COR-L47 (cell line): ENCODE results near the gene UGT1A3.
"Not testable (repeated sequence)": the region's sequence is repeated elsewhere in the genome, so short reads cannot be mapped to it uniquely, and the experiment has no call there.

ENCODE experiments used
- DNase-seq: peaks from one replicate; lab custom pipeline; 2025; lab: John Stamatoyannopoulos, UW

UGT1A3 gene

DNA sequence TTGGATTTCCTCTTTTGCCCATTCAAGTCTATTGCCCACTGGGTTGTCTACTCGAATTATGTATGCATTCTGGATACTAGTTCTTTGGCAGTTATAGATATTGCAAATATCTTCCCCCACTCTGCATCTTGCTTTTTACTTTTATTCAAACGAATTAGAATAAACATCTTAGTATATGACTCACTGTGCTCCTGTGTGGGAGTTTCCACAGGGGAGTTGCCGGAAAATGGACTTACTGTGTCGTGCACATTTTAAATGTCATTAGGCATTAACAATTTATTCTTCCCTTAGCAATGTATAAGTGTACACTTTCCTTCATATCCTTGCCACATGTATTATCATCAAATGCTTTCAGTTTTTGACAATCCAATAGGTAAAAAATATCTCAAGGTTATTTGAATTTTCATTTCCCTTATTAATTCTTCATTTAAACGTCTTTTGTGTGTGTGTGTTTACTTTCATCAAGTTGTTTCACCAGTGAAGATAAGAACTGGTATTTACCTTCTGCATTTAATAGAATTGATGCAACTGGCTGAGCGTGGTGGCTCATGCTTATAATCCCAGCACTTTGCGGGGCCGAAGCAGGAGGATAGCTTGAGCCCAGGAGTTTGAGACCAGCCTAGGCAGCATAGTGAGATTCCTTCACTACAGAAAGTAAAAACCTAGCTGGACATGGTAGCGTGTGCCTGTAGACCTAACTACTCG lies 20.8 kb upstream of the UGT1A3 start:
- no peak for DNase-seq

DNA sequence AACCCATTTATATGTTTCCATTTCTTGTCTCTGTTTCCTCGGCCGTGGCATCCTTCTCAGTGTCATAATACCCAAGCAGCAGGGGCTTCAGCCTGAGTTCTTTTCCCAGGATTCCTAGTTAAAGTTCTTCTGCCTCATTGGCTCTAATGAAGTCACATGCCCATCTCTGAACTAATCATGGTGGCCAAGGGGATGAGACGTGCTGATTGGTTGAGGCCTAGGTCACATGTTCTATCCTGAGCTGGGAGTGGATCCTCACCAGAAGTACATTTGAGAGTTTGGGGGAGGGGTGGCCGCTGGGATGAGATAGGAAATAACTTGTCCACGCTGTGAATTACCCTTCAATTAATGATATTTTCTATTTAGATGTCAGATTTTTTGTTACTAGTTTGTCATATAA lies 19.9 kb upstream of the UGT1A3 start:
- no peak for DNase-seq

DNA sequence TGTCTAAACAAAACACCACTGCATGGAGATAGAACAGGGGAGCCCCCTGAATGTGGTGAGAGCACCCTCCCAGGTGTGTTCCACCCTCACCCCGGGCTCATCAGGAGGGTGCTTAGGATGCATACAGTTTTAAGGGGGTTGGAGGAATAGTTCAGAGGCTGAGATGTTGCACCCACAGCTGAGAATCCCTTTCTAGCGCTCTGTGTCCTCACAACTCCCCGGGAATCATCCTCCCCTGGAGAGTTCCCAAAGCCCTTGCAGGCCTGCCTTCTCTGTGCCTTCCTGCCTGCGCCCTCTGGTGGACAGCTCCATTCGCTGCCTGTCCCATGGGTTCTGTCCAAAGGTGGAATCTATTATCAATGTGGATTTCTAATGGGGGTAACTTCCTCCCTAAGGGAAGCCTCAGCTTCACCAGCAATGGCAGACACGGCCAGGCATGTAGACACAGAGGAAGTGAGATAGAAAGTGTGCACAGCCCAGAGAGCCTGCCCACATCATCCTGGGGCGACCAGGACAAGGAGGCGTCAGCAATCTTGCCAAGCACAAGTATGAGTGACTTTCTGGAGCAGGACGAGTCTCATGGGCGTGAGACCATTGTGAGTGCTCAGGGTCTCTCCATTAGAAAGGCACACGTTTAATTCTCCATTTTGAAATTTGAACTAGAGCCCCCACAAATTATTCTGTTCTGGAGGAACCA lies 17.4 kb upstream of the UGT1A3 start:
- peak; percentile 67 for DNase-seq

DNA sequence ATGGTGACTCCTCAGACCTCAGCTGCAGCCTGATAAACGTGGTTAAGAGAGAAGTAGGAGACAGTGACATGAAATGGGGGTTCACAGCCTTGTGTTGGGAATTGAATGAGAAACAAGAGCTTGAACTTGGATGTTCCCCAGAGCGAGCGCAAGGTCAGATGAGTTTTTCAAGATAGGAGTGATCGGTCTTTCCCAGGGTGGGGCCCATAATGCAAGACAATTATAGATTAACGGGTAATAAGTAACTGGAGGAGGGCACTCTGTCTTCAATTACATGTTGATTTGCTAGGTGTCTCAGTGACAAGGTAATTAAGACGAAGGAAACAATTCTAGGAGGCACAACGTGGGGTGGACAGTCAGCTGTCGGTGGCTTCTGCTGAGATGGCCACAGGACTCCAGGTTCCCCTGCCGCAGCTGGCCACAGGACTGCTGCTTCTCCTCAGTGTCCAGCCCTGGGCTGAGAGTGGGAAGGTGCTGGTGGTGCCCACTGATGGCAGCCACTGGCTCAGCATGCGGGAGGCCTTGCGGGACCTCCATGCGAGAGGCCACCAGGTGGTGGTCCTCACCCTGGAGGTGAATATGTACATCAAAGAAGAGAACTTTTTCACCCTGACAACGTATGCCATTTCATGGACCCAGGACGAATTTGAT lies 16.1 kb upstream of the UGT1A3 start, which contains the start of gene UGT1A5:
Gene UGT1A5 (plus strand): TSS at position 297 of the 651 bp plus-strand sequence. CDS start 85 bp downstream, at position 382.
- no peak for DNase-seq

DNA sequence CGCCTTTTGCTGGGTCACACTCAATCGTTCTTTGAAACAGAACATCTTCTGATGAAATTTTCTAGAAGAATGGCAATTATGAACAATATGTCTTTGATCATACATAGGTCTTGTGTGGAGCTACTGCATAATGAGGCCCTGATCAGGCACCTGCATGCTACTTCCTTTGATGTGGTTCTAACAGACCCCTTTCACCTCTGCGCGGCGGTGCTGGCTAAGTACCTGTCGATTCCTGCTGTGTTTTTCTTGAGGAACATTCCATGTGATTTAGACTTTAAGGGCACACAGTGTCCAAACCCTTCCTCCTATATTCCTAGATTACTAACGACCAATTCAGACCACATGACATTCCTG lies 15.6 kb upstream of the UGT1A3 start:
- no peak for DNase-seq

DNA sequence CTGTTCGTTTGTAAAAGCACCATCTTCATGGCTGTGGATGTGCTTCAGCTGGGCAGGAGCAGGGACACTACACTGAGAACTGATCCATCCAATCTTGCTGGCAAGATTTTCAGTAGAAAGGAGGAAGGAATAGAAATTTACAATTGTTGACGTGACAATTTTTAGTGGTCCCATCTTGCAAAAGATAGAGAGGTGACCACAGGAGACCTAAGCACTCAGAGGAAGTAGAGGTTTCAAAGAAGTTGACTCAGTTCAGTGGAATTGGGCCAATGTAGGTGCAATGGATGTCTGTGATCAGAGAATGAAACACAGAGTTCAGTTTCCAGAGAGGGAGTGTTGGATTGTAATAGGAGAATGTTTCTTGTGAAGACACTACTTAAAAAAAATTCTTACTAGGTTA lies 14.7 kb upstream of the UGT1A3 start:
- no peak for DNase-seq

DNA sequence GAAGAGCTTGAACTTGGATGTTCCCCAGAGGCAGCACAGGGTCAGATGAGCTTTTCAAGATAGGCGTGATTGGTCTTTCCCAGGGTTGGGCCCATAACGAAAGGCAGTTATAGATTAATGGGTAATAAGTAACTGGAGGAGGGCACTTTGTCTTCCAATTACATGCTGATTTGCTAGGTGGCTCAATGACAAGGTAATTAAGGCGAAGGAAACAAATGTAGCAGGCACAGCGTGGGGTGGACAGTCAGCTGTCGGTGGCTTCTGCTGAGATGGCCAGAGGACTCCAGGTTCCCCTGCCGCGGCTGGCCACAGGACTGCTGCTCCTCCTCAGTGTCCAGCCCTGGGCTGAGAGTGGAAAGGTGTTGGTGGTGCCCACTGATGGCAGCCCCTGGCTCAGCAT lies 10.3 kb upstream of the UGT1A3 start, which contains the start of gene UGT1A4:
Gene UGT1A4 (plus strand): TSS at position 185 of the 400 bp plus-strand sequence. CDS start 85 bp downstream, at position 270.
- no peak for DNase-seq

DNA sequence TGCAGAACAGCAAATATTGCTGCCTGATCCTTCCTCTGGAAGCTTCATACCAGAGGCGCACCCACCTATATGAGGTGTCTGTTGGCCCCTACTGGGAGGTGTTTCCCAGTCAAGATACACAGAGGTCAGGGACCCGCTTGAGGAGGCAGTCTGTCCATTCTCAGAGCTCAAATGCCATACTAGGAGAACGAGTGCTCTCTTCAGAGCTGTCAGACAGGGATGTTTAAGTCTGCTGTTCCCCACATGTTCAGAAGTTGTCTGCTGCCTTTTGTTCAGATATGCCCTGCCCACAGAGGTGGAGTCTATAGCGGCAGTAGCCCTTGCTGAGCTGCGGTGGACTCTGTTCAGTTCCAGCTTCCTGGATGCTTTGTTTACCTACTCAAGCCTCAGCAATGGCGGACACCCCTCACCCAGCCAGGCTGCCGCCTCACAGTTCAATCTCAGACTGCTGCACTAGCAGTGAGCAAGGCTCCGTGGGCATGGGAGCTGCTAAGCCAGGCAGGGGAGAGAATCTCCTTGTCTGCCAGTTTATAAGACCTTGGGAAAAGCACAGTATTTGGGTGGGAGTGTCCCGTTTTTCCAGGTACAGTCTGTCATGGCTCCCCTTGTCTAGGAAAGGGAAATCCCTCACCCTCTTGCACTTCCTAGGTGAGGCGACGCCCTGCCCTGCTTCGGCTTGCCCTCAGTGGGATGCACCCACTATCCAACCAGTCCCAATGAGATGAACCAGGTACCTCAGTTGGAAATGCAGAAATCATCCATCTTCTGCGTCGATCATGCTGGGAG lies 8.2 kb downstream of the UGT1A3 start:
- DNase-seq: not testable (repeated sequence)

DNA sequence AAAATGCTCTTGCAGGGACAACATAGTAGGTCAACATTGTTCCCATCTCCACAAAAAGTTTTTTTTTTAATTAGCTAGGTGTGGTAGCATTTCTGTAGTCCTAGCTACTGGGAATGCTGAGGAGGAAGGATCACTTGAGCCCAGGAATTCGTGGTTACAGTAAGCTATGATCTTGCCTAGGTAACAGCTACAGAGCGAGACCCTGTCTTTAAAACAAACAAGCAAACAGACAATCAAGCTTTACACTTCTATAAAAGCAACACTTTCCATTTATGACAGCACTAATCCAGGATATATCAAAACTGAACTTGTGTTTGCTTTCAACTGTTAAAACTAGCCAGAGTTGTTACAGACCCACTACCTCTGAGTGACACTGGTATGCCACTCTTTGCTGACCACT lies 12.0 kb downstream of the UGT1A3 start:
- no peak for DNase-seq

DNA sequence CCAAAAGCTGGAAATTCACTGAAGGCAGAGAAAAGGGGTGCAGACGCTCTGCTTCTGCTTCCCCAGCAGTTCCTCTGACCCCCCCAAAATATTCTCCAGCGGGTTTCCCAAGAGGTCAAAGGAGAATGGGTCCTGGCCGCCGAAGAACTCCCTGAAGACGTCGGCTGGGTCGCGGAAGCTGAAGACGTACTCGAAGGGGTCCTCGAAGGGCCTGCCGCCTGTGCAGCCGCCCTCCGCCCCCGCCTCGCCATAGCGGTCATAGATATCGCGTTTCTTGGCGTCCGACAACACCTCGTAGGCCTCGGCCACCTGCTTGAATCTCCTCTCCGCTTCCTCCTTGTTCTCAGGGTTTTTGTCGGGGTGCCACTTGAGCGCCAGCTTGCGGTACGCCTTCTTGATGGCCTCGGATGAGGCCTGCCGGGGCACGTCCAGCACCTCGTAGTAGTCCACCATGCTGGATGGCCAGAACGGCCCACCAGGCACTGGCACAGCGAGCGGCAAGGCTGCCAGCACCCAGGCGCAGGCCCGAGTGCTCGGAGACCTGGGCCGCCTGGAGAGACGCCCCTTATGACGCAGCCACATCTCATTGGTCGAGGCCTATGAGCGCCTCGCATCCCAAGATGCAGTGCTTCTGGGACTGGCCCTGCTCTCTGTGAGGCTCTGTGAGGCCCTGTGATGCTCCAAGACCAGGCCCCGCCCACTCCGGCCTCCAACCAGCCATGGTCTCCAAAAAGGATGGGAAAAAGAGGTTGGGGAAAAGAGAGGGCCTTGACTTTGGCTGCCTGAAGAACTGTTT lies 14.8 kb downstream of the UGT1A3 start:
- DNase-seq: no peak

DNA sequence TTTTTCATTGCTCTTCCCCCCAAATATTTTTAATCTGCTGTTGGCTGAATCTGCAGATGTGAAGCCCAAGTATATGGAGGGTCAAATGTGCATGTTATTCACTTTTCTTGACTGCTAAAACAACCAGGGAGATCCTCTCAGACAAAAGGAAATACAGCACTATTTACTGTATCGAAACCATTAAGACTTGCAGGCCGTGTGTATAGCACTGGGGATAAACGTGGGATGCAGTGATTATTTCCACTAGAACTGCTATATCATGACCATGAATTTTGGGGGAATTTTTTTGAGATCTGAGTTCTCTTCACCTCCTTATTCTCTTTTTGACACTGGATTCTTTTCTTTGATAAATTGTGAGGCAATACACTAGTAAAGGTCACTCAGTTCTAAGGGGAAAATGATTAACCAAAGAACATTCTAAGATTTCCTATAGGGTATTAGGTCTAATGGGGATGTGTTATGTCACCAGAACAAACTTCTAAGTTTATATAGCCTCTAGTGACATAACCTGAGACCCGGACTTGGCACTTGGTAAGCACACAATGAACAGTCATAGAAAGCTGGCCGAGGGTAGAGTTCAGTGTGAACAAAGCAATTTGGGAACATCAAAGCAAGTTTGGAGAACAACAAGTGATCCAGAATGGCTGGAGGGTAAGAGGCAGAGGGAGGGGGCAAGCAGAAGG lies 16.4 kb downstream of the UGT1A3 start:
- DNase-seq: no peak

DNA sequence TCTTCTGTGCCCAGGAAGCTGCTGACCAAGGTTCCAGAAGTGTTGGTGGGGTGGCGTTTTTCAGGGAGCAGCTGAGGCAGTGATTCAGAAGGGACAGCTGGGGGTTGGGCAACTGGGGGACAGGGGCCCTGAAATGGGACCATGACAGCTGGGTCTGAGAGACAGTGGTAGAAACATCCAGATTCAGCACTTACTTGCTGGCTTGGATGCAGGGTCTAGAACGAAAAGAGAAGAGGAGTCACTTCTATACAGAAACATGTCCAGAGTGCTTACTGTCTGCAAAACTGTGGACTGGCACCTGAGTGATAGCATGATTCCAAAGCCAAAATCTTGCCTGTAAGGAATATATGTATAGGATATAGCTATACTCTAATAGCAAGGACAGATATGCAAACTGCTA lies 17.0 kb downstream of the UGT1A3 start:
- DNase-seq: not testable (repeated sequence)

DNA sequence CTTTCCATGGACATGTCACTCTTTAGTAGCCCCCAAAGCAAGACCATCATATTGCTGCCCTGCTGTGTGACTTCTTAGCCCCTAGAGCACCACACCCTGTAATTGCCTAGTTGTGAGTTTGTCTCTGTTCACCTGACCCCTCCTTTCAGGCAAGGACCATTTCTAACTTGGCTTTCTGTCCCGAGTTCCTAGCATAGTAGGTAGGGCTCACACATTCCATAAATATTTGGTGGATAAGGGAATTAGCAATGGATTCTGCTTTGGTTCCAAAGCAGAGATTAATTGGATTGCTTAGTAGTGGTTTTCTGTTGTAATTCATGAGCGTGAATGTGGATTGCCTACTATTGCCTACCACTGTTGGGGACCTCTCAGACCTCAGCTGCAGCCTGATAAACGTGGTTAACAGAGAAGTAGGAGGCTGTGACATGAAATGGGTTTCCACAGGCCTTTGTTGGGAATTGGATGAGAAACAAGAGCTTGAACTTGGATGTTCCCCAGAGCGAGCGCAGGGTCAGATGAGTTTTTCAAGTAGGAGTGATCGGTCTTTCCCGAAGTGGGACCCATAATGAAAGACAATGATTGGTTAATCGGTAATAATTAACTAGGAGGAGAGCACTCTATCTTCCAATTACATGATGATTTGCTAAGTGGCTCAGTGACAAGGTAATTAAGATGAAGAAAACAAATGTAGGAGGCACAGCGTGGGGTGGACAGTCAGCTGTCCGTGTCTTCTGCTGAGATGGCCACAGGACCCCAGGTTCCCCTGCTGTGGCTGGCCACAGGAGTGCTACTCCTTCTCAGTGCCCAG lies 17.8 kb downstream of the UGT1A3 start:
- DNase-seq: no peak

DNA sequence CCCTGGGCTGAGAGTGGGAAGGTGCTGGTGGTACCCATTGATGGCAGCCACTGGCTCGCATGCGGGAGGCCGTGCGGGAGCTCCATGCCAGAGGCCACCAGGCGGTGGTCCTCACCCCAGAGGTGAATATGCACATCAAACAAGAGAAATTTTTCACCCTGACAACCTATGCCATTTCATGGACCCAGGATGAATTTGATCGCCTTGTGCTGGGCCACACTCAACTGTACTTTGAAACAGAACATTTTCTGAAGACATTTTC lies 18.4 kb downstream of the UGT1A3 start:
- DNase-seq: no peak

DNA sequence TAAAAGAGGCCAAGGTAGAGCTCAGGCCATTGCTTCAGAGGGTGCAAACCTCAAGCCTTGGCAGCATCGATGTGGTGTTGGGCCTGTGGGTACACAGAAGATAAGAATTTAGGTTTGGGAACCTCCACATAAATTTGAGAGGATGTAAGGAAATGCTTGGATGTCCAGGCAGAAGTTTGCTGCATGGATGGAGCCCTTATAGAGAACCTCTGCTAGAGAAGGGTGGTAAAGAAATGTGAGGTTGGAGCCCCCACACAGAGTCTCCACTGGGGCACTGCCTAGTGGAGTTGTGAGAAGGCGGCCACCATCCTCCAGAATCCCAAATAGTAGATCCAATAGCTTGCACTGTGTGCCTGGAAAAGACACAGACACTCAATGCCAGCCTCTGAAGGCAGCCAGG lies 21.8 kb downstream of the UGT1A3 start:
- DNase-seq: not testable (repeated sequence)

DNA sequence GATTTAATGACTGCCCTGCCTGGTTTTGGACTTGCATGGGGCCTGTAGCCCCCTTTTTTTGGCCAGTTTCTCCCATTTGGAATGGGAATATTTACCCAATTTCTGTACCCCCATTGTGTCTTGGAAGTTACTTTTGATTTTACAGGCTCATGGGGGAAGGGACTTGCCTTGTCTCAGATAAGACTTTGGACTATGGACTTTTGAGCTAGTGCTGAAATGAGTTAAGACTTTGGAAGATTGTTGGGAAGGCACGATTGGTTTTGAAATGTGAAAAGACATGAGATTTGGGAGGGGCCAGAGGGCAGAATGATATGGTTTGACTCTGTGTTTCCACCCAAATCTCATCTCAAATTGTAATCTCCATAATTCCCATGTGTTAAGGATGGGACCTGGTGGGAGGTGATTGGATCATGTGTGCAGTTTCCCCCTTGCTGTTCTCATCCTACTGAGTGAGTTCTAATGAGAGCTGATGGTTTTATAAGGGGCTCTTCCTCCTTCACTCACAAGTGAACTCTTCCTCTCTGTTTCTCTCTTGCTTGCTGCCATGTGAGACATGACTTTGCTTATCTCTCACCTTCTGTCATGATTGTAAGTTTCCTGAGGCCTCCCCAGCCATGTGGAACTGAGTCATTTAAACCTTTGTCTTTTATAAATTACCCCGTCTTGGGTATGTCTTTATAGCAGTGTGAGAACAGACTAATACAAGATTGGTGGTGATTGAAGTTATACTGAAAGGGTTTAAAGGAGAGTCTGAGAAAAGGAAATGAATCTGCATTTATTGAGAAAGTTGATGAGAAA lies 22.6 kb downstream of the UGT1A3 start:
- not testable (repeated sequence) for DNase-seq

DNA sequence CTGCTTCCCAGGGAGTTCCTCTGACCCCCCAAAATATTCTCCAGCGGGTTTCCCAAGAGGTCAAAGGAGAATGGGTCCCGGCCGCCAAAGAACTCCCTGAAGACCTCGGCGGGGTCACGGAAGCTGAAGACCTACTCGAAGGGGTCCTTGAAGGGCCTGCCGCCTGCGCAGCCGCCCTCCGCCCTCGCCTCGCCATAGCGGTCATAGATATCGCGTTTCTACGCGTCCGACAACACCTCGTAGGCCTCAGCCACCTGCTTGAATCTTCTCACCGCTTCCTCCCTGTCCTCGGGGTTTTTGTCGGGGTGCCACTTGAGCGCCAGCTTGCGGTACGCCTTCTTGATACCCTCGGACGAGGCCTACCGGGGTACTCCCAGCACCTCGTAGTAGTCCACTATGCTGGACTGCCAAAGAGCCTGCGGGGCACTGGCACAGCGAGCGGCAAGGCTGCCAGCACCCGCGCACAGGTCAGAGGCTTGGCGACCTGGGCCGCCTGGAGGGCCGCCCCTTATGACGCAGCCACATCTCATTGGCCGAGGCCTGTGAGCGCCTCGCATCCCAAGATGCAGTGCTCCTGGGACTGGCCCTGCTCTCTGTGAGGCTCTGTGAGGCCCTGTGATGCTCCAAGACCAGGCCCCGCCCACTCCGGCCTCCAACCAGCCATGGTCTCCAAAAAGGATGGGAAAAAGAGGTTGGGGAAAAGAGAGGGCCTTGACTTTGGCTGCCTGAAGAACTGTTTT lies 26.2 kb downstream of the UGT1A3 start:
- no peak for DNase-seq

DNA sequence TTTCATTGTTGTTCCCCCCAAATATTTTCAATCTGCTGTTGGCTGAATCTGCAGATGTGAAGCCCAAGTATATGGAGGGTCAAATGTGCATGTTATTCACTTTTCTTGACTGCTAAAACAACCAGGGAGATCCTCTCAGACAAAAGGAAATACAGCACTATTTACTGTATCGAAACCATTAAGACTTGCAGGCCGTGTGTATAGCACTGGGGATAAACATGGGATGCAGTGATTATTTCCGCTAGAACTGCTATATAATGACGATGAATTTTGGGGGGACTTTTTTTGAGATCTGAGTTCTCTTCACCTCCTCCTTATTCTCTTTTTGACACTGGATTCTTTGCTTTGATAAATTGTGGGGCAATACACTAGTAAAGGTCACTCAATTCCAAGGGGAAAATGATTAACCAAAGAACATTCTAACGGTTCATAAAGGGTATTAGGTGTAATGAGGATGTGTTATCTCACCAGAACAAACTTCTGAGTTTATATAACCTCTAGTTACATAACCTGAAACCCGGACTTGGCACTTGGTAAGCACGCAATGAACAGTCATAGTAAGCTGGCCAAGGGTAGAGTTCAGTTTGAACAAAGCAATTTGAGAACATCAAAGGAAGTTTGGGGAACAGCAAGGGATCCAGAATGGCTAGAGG lies 27.7 kb downstream of the UGT1A3 start:
- DNase-seq: no peak
